C4-2B (cell line): ENCODE results near the gene HGFAC.

Experiments
- H3K27ac ChIP-seq: fragments of 450-650 bp; 2 replicates; pipeline ENCODE4 v1.5.1; 2017
- CTCF ChIP-seq: fragments of 450-650 bp; conservative IDR thresholded peaks from 2 replicates; pipeline ENCODE4 v1.5.1; 2017; ENCODE audit warnings: mild to moderate bottlenecking
- ZFX ChIP-seq: fragments of 450-650 bp; IDR thresholded peaks from 2 replicates; pipeline ENCODE4 v1.6.1; 2017

HGFAC gene

GRCh38 chr4:3422241-3422801 is 19.4 kb upstream of the HGFAC start:
- TF ChIP-seq ZFX (no peak), CTCF (no peak)
- no peak overlapping the region for H3K27ac ChIP-seq

- H3K27ac ChIP-seq: no peak overlapping the region
- no peak for TF ChIP-seq ZFX
- TF ChIP-seq CTCF: no peak
These were observed 18.9 kb upstream of the HGFAC start for GRCh38 chr4:3422808-3423297.

GRCh38 chr4:3423406-3423805 is 18.4 kb upstream of the HGFAC start:
- no peak for TF ChIP-seq ZFX
- TF ChIP-seq CTCF: no peak
- H3K27ac ChIP-seq: no peak overlapping the region

GRCh38 chr4:3423952-3424351 is 17.8 kb upstream of the HGFAC start:
- no peak overlapping the region for H3K27ac ChIP-seq
- no peak for TF ChIP-seq ZFX
- TF ChIP-seq CTCF: no peak

- no peak overlapping the region for H3K27ac ChIP-seq
- no peak for TF ChIP-seq ZFX
- TF ChIP-seq CTCF: no peak
These were observed 17.2 kb upstream of the HGFAC start for GRCh38 chr4:3424522-3425095.

GRCh38 chr4:3426465-3427133 is 15.2 kb upstream of the HGFAC start:
- no peak for TF ChIP-seq CTCF
- no peak for TF ChIP-seq ZFX
- no peak overlapping the region for H3K27ac ChIP-seq

GRCh38 chr4:3427134-3427476 is 14.7 kb upstream of the HGFAC start:
- TF ChIP-seq ZFX (no peak), CTCF (no peak)
- no peak overlapping the region for H3K27ac ChIP-seq
